Ovary (tissue), 9 donors: Measurements from ENCODE around the gene MINDY1. TPM values are rescaled to one million over a fixed set of nuclear protein-coding genes. Genes with fewer than 3 reads are reported as not detected.

Experiments used
- DNase-seq, 5 donors: peaks; one replicate each; pipeline ENCODE4 v3.0.0-alpha.2; 2019 to 2020
- H3K27ac ChIP-seq, 2 donors: fragments of 200-600 bp; one replicate each; pipeline versions ENCODE4 v1.5.1 to v1.8.0; 2019 to 2022
- H3K27me3 ChIP-seq: fragments of 200-600 bp; one replicate; pipeline ENCODE4 v1.8.0; 2022
- H3K36me3 ChIP-seq: fragments of 200-600 bp; sonication (generic); one replicate; pipeline ENCODE4 v1.5.1; 2019
- H3K4me1 ChIP-seq: one replicate; pipeline ENCODE4 v1.8.1; 2013; ENCODE audit warnings: mild to moderate bottlenecking, moderate library complexity; ENCODE audit not compliant: insufficient read depth
- H3K4me3 ChIP-seq: fragments of 200-600 bp; sonication (generic); one replicate; pipeline ENCODE4 v1.5.1; 2017
- H3K9me3 ChIP-seq, 2 donors: fragments of 200-600 bp in 1 of 2; sonication (generic) in 1 of 2; one replicate each; pipeline versions ENCODE4 v1.5.1 to v1.8.1; 2013 to 2019; ENCODE audit warnings: mild to moderate bottlenecking in 1 of 2, moderate library complexity in 1 of 2
- EP300 ChIP-seq: sonication (generic); formaldehyde crosslinking; IDR thresholded peaks from one replicate; pipeline ENCODE4 v1.6.1; 2017; ENCODE audit warnings: antibody characterized with exemption
- POLR2A ChIP-seq: fragments of 450-650 bp; IDR thresholded peaks from one replicate; pipeline ENCODE4 v1.6.1; 2017; ENCODE audit warnings: antibody characterized with exemption, mild to moderate bottlenecking, moderate library complexity
- WGBS, 3 donors: extraction: QIAGEN DNeasy Blood & Tissue Kit in 1 of 3; methylation state at CpG; one replicate each; pipeline versions ENCODE4 v1.1.5 to v1.1.7; 2013 to 2017; 5-methylcytosine and 5-hydroxymethylcytosine counted together
- intact Hi-C, 4 donors: fragments of 100-400 bp; cut with DNase I; formaldehyde crosslinking; loops; one replicate each; pipeline versions ENCODE4 v1.11.0 to v1.15.1; 2022 to 2023
- polyA plus RNA-seq, 2 donors: library from polyadenylated mRNA; stranded (reverse); fragments of 200-250 nt in 1 of 2; fragments of 350-450 nt in 1 of 2; fragmentation: Illumina TruSeq in 1 of 2; extraction: RNeasy Lipid Tissue Mini Kit (QIAGEN cat#74804) in 1 of 2; gene quantifications; one replicate each; pipeline ENCODE4 v1.2.3, GENCODE V29; 2013 to 2014
- total RNA-seq, 7 donors: library from RNA; depleted of rRNA in 2 of 7; stranded (reverse); fragments of >200 nt in 2 of 7; fragmentation: NEBNext Ultra II Directional in 3 of 7; extraction: Animal tissue kit (Norgen Biotek cat#: 25700) in 3 of 7; gene quantifications; one replicate each; pipeline versions ENCODE4 v1.1.0 to v1.2.4, GENCODE V29; 2016 to 2023
- TF ChIP-seq, protein P1 (sequence below), 3 donors: fragments of 450-650 bp in 2 of 3; fragments of 200-600 bp in 1 of 3; IDR thresholded peaks; one replicate each; pipeline versions ENCODE4 v1.5.1 to v1.8.0; 2016 to 2022; ENCODE audit warnings: antibody characterized with exemption in 3 of 3, mild to moderate bottlenecking in 1 of 3
- donor health status: DM: no; HTN: no; CAD: no; lungs with moderate emphysema.
- donor health status: DM: no; HTN: no; CAD: no.
- donor health status: Bipolar disorder and iron deficiency.
- donor health status: DM: yes; HTN: yes; CAD: no.
- donor health status: DM: no; HTN: no; CAD: no.
- donor health status: DM: yes; HTN: yes; CAD: no.

MINDY1 gene
- total and polyA plus RNA-seq, 9 donors, result 17.1 to 35.6 (median 26.9) TPM

DNA sequence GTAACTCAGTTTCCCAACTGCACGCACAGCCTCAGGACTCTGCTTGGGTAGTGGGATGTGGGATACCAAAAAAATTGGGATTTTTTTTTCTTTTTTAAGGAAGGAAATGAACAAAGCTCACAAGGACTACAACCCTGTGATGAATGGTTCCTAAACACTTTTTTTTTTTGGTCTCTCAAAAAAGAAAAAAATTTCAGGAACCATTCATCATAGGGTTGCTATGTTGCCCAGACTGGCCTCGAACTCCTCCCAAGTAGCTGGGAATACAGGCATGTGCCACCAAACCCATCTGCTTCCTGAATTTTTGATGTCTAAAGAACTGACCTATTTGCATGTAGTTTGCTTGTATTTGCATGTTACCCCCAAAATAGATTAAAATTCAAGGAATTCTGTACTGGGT lies 6.8 kb downstream of the MINDY1 start:
- DNase-seq, result no peak
- Histone ChIP-seq H3K27me3 (no peaks in the 10 kb centered on the region), H3K36me3 (no peaks in the 10 kb centered on the region), H3K4me3 (no peak overlapping the region), H3K9me3 (no peaks in the 10 kb centered on the region), H3K4me1 (peaks cover 10% of the 10 kb centered on the region), H3K27ac (no peak overlapping the region)
- WGBS, 3 donors, result 89 to 93% (median 90%) methylated on average over 2 of the region's 2 CpGs
- intact Hi-C loops, result loop anchor here in 1 of 4 donors (5.0 kb wide), 1 partner anchor 533 kb away; no protein-coding TSS in a partner anchor
- no peak for TF ChIP-seq EP300
- TF ChIP-seq POLR2A, result no peak
- TF ChIP-seq, protein P1, sequence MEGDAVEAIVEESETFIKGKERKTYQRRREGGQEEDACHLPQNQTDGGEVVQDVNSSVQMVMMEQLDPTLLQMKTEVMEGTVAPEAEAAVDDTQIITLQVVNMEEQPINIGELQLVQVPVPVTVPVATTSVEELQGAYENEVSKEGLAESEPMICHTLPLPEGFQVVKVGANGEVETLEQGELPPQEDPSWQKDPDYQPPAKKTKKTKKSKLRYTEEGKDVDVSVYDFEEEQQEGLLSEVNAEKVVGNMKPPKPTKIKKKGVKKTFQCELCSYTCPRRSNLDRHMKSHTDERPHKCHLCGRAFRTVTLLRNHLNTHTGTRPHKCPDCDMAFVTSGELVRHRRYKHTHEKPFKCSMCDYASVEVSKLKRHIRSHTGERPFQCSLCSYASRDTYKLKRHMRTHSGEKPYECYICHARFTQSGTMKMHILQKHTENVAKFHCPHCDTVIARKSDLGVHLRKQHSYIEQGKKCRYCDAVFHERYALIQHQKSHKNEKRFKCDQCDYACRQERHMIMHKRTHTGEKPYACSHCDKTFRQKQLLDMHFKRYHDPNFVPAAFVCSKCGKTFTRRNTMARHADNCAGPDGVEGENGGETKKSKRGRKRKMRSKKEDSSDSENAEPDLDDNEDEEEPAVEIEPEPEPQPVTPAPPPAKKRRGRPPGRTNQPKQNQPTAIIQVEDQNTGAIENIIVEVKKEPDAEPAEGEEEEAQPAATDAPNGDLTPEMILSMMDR (IDR thresholded peaks at IDR 0.05), result no peak

DNA sequence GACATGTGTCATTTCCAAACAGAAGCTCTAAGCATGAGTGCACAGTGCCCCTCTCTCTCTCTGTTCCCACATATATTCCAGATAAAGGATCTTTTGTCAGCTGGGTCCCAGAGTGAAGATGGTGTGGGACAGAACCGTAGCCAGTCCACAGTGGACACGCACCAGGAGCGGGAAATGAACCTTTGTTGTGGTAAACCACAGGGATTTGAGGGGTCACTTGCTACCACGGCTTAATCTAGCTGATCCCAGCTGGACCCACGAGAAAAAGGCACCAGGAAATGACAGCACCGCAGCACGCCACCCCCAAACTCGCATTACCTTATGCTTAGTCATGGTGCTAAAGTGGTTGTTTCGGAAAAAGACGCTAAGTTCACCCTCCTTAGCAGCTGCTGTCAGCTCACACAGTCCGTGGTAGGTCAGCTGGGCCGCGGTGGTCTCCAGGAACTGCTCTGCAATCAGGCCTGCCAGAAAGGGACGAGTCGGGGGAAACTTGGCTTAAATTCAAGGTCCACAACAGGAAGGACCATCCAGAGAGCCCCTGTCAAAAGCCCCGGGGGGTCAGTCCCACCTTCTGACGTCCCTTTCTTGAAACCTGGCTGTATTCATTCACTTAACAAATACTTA lies 7.5 kb downstream of the MINDY1 start:
- Histone ChIP-seq H3K4me3 (no peak overlapping the region), H3K27me3 (no peaks in the 10 kb centered on the region), H3K36me3 (no peaks in the 10 kb centered on the region), H3K4me1 (peaks cover 6% of the 10 kb centered on the region), H3K27ac (no peak overlapping the region), H3K9me3 (no peaks in the 10 kb centered on the region)
- no peak for DNase-seq
- no peak for TF ChIP-seq POLR2A
- no peak for TF ChIP-seq EP300
- TF ChIP-seq, protein P1 (IDR thresholded peaks at IDR 0.05), result no peak
- WGBS, 3 donors, result 37 to 60% (median 41%) methylated on average over 17 of the region's 17 CpGs
- intact Hi-C loops, result loop anchor here in 1 of 4 donors (5.0 kb wide), 1 partner anchor 532 kb away; no protein-coding TSS in a partner anchor

DNA sequence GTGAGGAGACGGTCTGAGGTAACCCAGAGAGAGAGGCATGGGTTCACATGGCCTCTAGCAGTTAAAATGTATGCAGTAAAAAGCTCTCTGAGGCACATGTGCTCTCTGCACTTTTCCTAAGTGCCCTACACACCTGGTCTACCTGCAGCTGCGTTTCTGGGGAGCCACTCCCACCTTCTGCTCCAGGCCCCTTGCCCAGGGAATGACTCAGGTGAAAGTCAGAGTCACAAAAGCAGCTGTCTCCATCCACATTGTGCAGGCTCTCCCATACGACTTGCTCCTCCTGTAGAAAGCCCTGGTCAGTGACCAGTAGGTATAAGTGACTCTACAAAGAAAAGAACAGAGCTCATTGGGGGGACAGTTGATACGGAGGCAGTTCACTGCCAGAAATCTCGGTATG lies 8.8 kb downstream of the MINDY1 start:
- H3K9me3 ChIP-seq, result no peaks in the 10 kb centered on the region
- no peak overlapping the region for H3K4me3 ChIP-seq
- H3K27me3 ChIP-seq, result no peaks in the 10 kb centered on the region
- no peak for DNase-seq
- no peaks in the 10 kb centered on the region for H3K36me3 ChIP-seq
- WGBS, 3 donors, result 61 to 69% (median 66%) methylated on average over 4 to 5 of the region's 5 CpGs
- no peak overlapping the region for H3K27ac ChIP-seq
- TF ChIP-seq POLR2A (no peak), EP300 (no peak)
- TF ChIP-seq, protein P1 (IDR thresholded peaks at IDR 0.05), result no peak
- H3K4me1 ChIP-seq, result peaks cover 5% of the 10 kb centered on the region
- intact Hi-C loops, result loop anchor here in 1 of 4 donors (5.0 kb wide), 1 partner anchor 531 kb away; no protein-coding TSS in a partner anchor

DNA sequence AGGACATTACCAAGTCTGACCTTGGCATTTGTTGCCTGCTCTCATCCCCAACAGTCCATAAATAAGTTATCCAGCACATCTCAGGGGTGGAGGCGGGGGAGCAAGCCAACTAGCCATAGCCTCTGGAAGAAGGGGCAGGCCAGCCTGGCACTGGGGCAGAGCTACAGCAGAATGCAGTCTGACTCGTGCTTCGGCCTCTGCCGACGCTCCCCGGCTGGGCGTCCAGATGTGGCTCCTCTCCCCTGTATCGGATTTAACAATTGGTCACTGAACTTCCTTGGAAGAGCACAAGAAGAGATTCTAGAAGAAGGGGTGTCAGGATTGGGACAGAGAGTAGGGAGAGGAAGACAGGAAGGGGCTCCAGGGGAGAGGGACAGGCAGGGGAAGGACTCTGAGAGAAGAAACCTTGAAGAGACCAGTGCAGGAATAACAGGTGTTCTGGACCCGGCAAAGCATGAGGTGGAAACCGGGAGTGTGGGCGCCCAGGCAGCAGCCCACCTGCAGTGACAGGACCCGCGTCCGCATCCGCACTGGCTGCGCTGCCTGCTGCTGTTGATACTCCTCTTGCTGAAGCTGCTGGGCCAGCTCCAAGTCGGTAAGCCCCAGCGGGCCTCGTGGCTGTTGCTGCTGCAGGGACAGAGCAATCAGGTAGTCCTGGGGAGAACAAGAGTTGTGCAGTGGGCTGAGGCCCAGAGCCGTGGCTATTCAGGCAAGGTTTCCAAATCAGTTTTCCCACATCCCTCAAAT lies 9.4 kb downstream of the MINDY1 start:
- intact Hi-C loops, result loop anchor here in 1 of 4 donors (5.0 kb wide), 1 partner anchor 530 kb away; no protein-coding TSS in a partner anchor
- TF ChIP-seq, protein P1 (IDR thresholded peaks at IDR 0.05), result no peak
- no peak for TF ChIP-seq POLR2A
- no peak for TF ChIP-seq EP300
- no peaks in the 10 kb centered on the region for H3K27me3 ChIP-seq
- DNase-seq, result no peak
- 77 to 83% (median 78%) methylated on average over 20 of the region's 20 CpGs for WGBS, 3 donors
- peaks cover 5% of the 10 kb centered on the region for H3K4me1 ChIP-seq
- no peaks in the 10 kb centered on the region for H3K36me3 ChIP-seq
- H3K4me3 ChIP-seq, result no peak overlapping the region
- no peaks in the 10 kb centered on the region for H3K9me3 ChIP-seq
- H3K27ac ChIP-seq, result no peak overlapping the region
